Neuronal stem cell (in vitro differentiated cells): ENCODE results near the gene OR4K14.

Experiments used
- DNase-seq: peaks from one replicate; pipeline ENCODE4 v3.0.0-alpha.2; 2013; ENCODE audit warnings: low spot score
- H2AFZ ChIP-seq: one replicate; pipeline ENCODE4 v1.6.1; 2013; ENCODE audit warnings: mild to moderate bottlenecking, low read length, inconsistent platforms
- H2AK5ac ChIP-seq: 2 replicates; pipeline ENCODE4 v1.6.1; 2013; ENCODE audit warnings: low read depth, mild to moderate bottlenecking, inconsistent platforms, low read length, moderate library complexity, mixed read lengths
- H2BK120ac ChIP-seq: 2 replicates; pipeline ENCODE4 v1.6.1; 2013; ENCODE audit warnings: low read depth, mild to moderate bottlenecking, inconsistent platforms, low read length, moderate library complexity, mixed read lengths
- H2BK12ac ChIP-seq: one replicate; pipeline ENCODE4 v1.6.1; 2013; ENCODE audit warnings: low read length, inconsistent platforms
- H2BK15ac ChIP-seq: 2 replicates; pipeline ENCODE4 v1.6.1; 2013; ENCODE audit warnings: mild to moderate bottlenecking, low read length, inconsistent platforms, mixed read lengths
- H2BK5ac ChIP-seq: one replicate; pipeline ENCODE4 v1.6.1; 2013; ENCODE audit warnings: inconsistent platforms, mild to moderate bottlenecking, low read length, moderate library complexity
- H3K14ac ChIP-seq: one replicate; pipeline ENCODE4 v1.6.1; 2013; ENCODE audit warnings: low read length, inconsistent platforms
- H3K18ac ChIP-seq: 2 replicates; pipeline ENCODE4 v1.6.1; 2013; ENCODE audit warnings: low read length, inconsistent platforms
- H3K23ac ChIP-seq: 2 replicates; pipeline ENCODE4 v1.6.1; 2013; ENCODE audit warnings: low read depth, mild to moderate bottlenecking, mixed read lengths, low read length, inconsistent platforms; ENCODE audit not compliant: poor library complexity
- H3K27ac ChIP-seq: replicated peaks from 3 replicates; pipeline ENCODE4 v1.5.1; 2013; ENCODE audit warnings: low read length, inconsistent platforms
- H3K27me3 ChIP-seq, 3 experiments: 2 replicates each; pipeline ENCODE4 v1.6.1; 2013; ENCODE audit warnings: low read length in 3 of 3, mild to moderate bottlenecking in 2 of 3, inconsistent platforms in 1 of 3, low read depth in 1 of 3, mixed read lengths in 1 of 3, moderate library complexity in 1 of 3; ENCODE audit not compliant: control insufficient read depth in 3 of 3, insufficient read depth in 3 of 3
- H3K36me3 ChIP-seq, 2 donors: replicated peaks in 1 of 2; 2 replicates each; pipeline ENCODE4 v1.6.1; 2013; ENCODE audit warnings: low read length in 2 of 2; ENCODE audit not compliant: control insufficient read depth in 2 of 2, insufficient read depth in 2 of 2
- H3K4ac ChIP-seq: 2 replicates; pipeline ENCODE4 v1.6.1; 2013; ENCODE audit warnings: inconsistent platforms, mild to moderate bottlenecking, low read length, moderate library complexity
- H3K4me1 ChIP-seq, 2 donors: 1 replicate in 1 of 2; 2 replicates in 1 of 2; pipeline ENCODE4 v1.6.1; 2013; ENCODE audit warnings: low read length in 2 of 2, low read depth in 1 of 2; ENCODE audit not compliant: control insufficient read depth in 2 of 2, insufficient read depth in 1 of 2
- H3K4me2 ChIP-seq: one replicate; pipeline ENCODE4 v1.6.1; 2013; ENCODE audit warnings: mild to moderate bottlenecking, low read length, inconsistent platforms; ENCODE audit not compliant: insufficient read depth, poor library complexity, severe bottlenecking
- H3K4me3 ChIP-seq, 2 donors: 2 replicates each; pipeline ENCODE4 v1.5.1; 2013; ENCODE audit warnings: low read length in 2 of 2, mild to moderate bottlenecking in 2 of 2, inconsistent platforms in 1 of 2, moderate library complexity in 1 of 2
- H3K79me1 ChIP-seq: one replicate; pipeline ENCODE4 v1.6.1; 2013; ENCODE audit warnings: low read depth, mild to moderate bottlenecking, inconsistent platforms, low read length, moderate library complexity
- H3K9ac ChIP-seq: one replicate; pipeline ENCODE4 v1.6.1; 2013; ENCODE audit warnings: mild to moderate bottlenecking, low read depth, low read length, inconsistent platforms; ENCODE audit not compliant: poor library complexity
- H3K9me3 ChIP-seq, 2 donors: replicated peaks in 1 of 2; 2 replicates each; pipeline versions ENCODE3 to v1.6.1; 2013; ENCODE audit warnings: low read length in 2 of 2, mild to moderate bottlenecking in 2 of 2, inconsistent platforms in 1 of 2, low read depth in 1 of 2, mixed read lengths in 1 of 2, moderate library complexity in 1 of 2; ENCODE audit not compliant: control insufficient read depth in 2 of 2, insufficient read depth in 1 of 2
- H4K8ac ChIP-seq: one replicate; pipeline ENCODE4 v1.6.1; 2013; ENCODE audit warnings: low read depth, mild to moderate bottlenecking, inconsistent platforms, low read length, moderate library complexity
- H4K91ac ChIP-seq: one replicate; pipeline ENCODE4 v1.6.1; 2013; ENCODE audit warnings: low read length, low read depth, mild to moderate bottlenecking, inconsistent platforms; ENCODE audit not compliant: poor library complexity
- WGBS, 2 donors: extraction: QIAGEN DNeasy Blood & Tissue Kit; methylation state at CpG; one replicate each; pipeline ENCODE4 v1.1.7; 2013; ENCODE audit warnings: missing lambda C conversion rate in 2 of 2, mixed read lengths in 1 of 2; ENCODE audit not compliant: insufficient read length in 2 of 2, insufficient replicate concordance in 1 of 2; ENCODE audit errors: extremely low coverage in 2 of 2; 5-methylcytosine and 5-hydroxymethylcytosine counted together

Gene OR4K14

DNA sequence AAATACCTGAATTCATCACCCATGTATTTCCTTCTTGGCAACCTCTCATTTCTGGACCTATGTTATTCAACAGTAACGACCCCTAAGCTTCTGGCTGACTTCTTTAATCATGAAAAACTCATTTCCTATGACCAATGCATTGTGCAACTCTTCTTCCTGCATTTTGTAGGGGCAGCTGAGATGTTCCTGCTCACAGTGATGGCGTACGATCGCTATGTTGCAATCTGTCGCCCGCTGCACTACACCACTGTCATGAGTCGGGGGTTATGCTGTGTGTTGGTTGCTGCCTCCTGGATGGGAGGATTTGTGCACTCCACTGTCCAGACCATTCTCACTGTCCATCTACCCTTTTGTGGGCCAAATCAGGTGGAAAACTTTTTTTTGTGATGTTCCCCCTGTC, 16.8 kb downstream of the OR4K14 start:
- H3K23ac ChIP-seq: no peak overlapping the region
- no peak overlapping the region for H3K4me2 ChIP-seq
- peak overlapping the region in 1 of 2 donors; percentile 64 for H3K4me3 ChIP-seq
- no peak overlapping the region for H3K14ac ChIP-seq
- no peak overlapping the region for H3K9ac ChIP-seq
- H3K27ac ChIP-seq: no peak overlapping the region
- H2BK120ac ChIP-seq: no peak overlapping the region
- no peak overlapping the region for H2AFZ ChIP-seq
- no peak overlapping the region for H2BK5ac ChIP-seq
- DNase-seq: no peak
- H3K4ac ChIP-seq: no peak overlapping the region
- no peak overlapping the region for H4K91ac ChIP-seq
- H2AK5ac ChIP-seq: no peak overlapping the region
- H4K8ac ChIP-seq: no peak overlapping the region
- no peak overlapping the region for H2BK15ac ChIP-seq
- no peaks in the 10 kb centered on the region for H3K27me3 ChIP-seq
- H3K9me3 ChIP-seq: peaks cover 0 to 11% of the 10 kb centered on the region in 2 donors
- no peaks in the 10 kb centered on the region for H3K79me1 ChIP-seq
- no peak overlapping the region for H2BK12ac ChIP-seq
- WGBS, 2 donors: no CpG with 5 or more reads among the region's 7 CpGs
- peaks cover 0 to 2% of the 10 kb centered on the region in 2 donors for H3K36me3 ChIP-seq
- H3K18ac ChIP-seq: no peak overlapping the region
- H3K4me1 ChIP-seq: no peaks in the 10 kb centered on the region

- H3K4me2 ChIP-seq: no peak within 1 kb of the TSS
- H2AFZ ChIP-seq: no peak within 1 kb of the TSS
- H2BK120ac ChIP-seq: no peak within 1 kb of the TSS
- H3K4me3 ChIP-seq: peak within 1 kb of the TSS in 1 of 2 donors; percentile 64
- no peak within 1 kb of the TSS for H3K14ac ChIP-seq
- H3K27ac ChIP-seq: no peak within 1 kb of the TSS
- no peaks in the 10 kb centered on the region for H3K79me1 ChIP-seq
- no peak within 1 kb of the TSS for H3K18ac ChIP-seq
- no peak within 1 kb of the TSS for H3K23ac ChIP-seq
- peaks cover 0 to 2% of the 10 kb centered on the region in 2 donors for H3K36me3 ChIP-seq
- no peak within 1 kb of the TSS for H2AK5ac ChIP-seq
- DNase-seq: no peak
- no peak within 1 kb of the TSS for H4K91ac ChIP-seq
- no peak within 1 kb of the TSS for H2BK15ac ChIP-seq
- no peaks in the 10 kb centered on the region for H3K27me3 ChIP-seq
- H2BK5ac ChIP-seq: no peak within 1 kb of the TSS
- H4K8ac ChIP-seq: no peak within 1 kb of the TSS
- no peak within 1 kb of the TSS for H2BK12ac ChIP-seq
- no peak within 1 kb of the TSS for H3K4ac ChIP-seq
- H3K4me1 ChIP-seq: no peaks in the 10 kb centered on the region
- no peak within 1 kb of the TSS for H3K9ac ChIP-seq
- H3K9me3 ChIP-seq: peaks cover 0 to 9% of the 10 kb centered on the region in 2 donors
Observed at GRCh38 chr14:20001863-20002262, 17.2 kb downstream of the OR4K14 start, which contains the start of gene OR4Q2. Gene OR4Q2, plus strand, starts transcription at chr14:20002163.

DNA sequence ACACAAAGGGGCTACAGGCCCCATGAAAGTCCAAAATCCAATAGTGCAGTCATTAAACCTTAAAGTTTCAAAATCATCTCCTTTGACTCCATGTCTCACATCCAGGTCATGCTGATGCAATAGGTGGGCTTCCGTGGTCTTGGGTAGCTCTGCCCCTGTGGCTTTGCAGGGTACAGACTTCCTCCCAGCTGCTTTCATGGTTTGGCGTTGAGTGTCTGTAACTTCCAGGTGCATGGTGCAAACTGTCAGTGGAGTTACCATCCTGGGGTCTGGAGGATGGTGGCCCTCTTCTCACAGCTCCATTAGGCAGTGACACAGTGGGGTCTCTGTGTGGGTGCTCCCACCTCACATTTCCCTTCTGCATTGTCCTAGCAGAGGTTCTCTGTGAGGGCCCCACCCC, 25.7 kb downstream of the OR4K14 start:
- no peaks in the 10 kb centered on the region for H3K4me1 ChIP-seq
- WGBS, 2 donors: no CpG with 5 or more reads among the region's 2 CpGs
- H4K91ac ChIP-seq: no peak overlapping the region
- no peak overlapping the region for H3K4me3 ChIP-seq
- no peaks in the 10 kb centered on the region for H3K79me1 ChIP-seq
- H2BK120ac ChIP-seq: no peak overlapping the region
- no peak overlapping the region for H4K8ac ChIP-seq
- no peak for DNase-seq
- no peak overlapping the region for H2AK5ac ChIP-seq
- no peak overlapping the region for H3K4ac ChIP-seq
- H3K36me3 ChIP-seq: no peaks in the 10 kb centered on the region
- no peak overlapping the region for H3K4me2 ChIP-seq
- H2BK12ac ChIP-seq: no peak overlapping the region
- H3K27me3 ChIP-seq: no peaks in the 10 kb centered on the region
- H2BK15ac ChIP-seq: no peak overlapping the region
- H3K23ac ChIP-seq: no peak overlapping the region
- no peak overlapping the region for H3K14ac ChIP-seq
- H2AFZ ChIP-seq: no peak overlapping the region
- no peak overlapping the region for H3K18ac ChIP-seq
- H2BK5ac ChIP-seq: no peak overlapping the region
- H3K9me3 ChIP-seq: peaks cover 0 to 14% of the 10 kb centered on the region in 2 donors
- no peak overlapping the region for H3K9ac ChIP-seq
- H3K27ac ChIP-seq: no peak overlapping the region

DNA sequence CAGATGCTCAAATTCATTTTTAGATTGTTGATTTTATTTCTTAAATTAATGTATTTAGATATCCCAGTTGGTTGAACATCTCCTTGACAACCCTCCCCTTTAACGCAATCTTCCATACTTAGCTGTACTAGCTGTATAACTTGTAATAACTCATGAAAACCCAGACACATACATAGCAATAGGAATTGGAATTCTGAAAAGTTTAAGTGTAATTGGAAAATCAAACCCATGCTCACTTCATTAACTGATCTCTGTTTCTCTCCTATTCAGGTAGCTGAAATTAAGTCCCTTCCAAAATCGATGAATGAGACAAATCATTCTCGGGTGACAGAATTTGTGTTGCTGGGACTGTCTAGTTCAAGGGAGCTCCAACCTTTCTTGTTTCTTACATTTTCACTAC, 43.8 kb downstream of the OR4K14 start, which contains the start of gene OR4K15:
Gene OR4K15, plus strand, starts transcription at position 301 of the 400 bp plus-strand sequence. Its CDS starts 0 bp downstream, at position 301.
- no peak within 1 kb of the TSS for H3K14ac ChIP-seq
- no peak within 1 kb of the TSS for H3K9ac ChIP-seq
- no peak within 1 kb of the TSS for H3K18ac ChIP-seq
- no peak within 1 kb of the TSS for H3K23ac ChIP-seq
- no peak within 1 kb of the TSS for H4K91ac ChIP-seq
- no peak within 1 kb of the TSS for H2BK120ac ChIP-seq
- no CpG with 5 or more reads among the region's 3 CpGs for WGBS, 2 donors
- H3K4ac ChIP-seq: no peak within 1 kb of the TSS
- no peaks in the 10 kb centered on the region for H3K79me1 ChIP-seq
- no peak within 1 kb of the TSS for H3K4me3 ChIP-seq
- H3K27me3 ChIP-seq: no peaks in the 10 kb centered on the region
- no peak within 1 kb of the TSS for H3K4me2 ChIP-seq
- H3K36me3 ChIP-seq: no peaks in the 10 kb centered on the region
- H2BK5ac ChIP-seq: no peak within 1 kb of the TSS
- H3K27ac ChIP-seq: no peak within 1 kb of the TSS
- DNase-seq: no peak
- H3K9me3 ChIP-seq: no peaks in the 10 kb centered on the region
- no peak within 1 kb of the TSS for H2BK12ac ChIP-seq
- H2BK15ac ChIP-seq: no peak within 1 kb of the TSS
- H4K8ac ChIP-seq: no peak within 1 kb of the TSS
- H2AK5ac ChIP-seq: no peak within 1 kb of the TSS
- no peak within 1 kb of the TSS for H2AFZ ChIP-seq
- no peaks in the 10 kb centered on the region for H3K4me1 ChIP-seq
